Measurements from ENCODE around the gene IL25.

GRCh38 chr14:23347406-23348296 lies 25.0 kb upstream of the IL25 start:
- no peak for TF ChIP-seq TAF7 (optimal IDR thresholded peaks at IDR 0.05; ENCODE audit: borderline replicate concordance, low read depth, low read length)
- no peak for TF ChIP-seq SIX5 (IDR thresholded peaks at IDR 0.05; ENCODE audit: low read depth, low read length)
- no peak for TF ChIP-seq EZH2 (IDR thresholded peaks at IDR 0.05; ENCODE audit: low read depth, low read length, severe bottlenecking)

Data from H1 (cell line).